K562 (cell line): ENCODE data around the gene BBX. TPM values are rescaled to one million over a fixed set of nuclear protein-coding genes. Genes with fewer than 3 reads are reported as not detected.

Source experiments
- ATAC-seq: fragments of 200-7000 bp; cut with Tn5 transposase; 3 replicates; pipeline ENCODE4 v1.9.1; 2020; ENCODE audit warnings: moderate library complexity
- BruUV-seq: library from RNA; stranded (reverse); fragments of 400-500 nt; replicated peaks from 2 replicates; lab custom pipeline; 2021; lab: Mats Ljungman, UMichigan
- CTCF ChIA-PET: fragments of 300-600 bp; formaldehyde crosslinking; extraction: SDS; loops from one replicate; lab custom pipeline; 2021; ENCODE audit warnings: low intra/inter-chr PET ratio; lab: Yijun Ruan, JAX
- POLR2A ChIA-PET: fragments of 300-600, 350-650 bp; sonication (Branson Sonifier 250); formaldehyde crosslinking; extraction: SDS; loops from one replicate; lab custom pipeline; 2021; ENCODE audit warnings: antibody characterized with exemption, inconsistent platforms; lab: Yijun Ruan, JAX
- DNase-seq, 4 experiments: peaks; one replicate each; pipeline versions ENCODE4 v3.0.0 to v3.0.0-alpha.2; 2011 to 2018; ENCODE audit warnings: low spot score in 3 of 4, mixed read lengths in 3 of 4; ENCODE audit errors: extremely low read depth in 1 of 4
- FAIRE-seq: peaks from 2 replicates; lab custom pipeline; 2011; peaks lifted over from hg19 to GRCh38; lab: Jason Lieb, UNC
- H2AFZ ChIP-seq: 2 replicates; pipeline ENCODE4 v1.6.0; 2011; ENCODE audit warnings: low read depth, low read length, control low read depth, inconsistent platforms
- H3K27ac ChIP-seq: fragments of 200-600 bp; 3 replicates; pipeline ENCODE4 v1.8.0; 2011; ENCODE audit warnings: low read depth, mild to moderate bottlenecking, control low read depth, inconsistent platforms, low read length, moderate library complexity, mixed read lengths; ENCODE audit errors: extremely low read depth
- H3K27me3 ChIP-seq, 2 experiments: fragments of 300-600 bp in 1 of 2; 2 replicates in 1 of 2; 3 replicates in 1 of 2; pipeline versions ENCODE4 v1.6.0 to v1.8.0; 2011; ENCODE audit warnings: inconsistent platforms in 2 of 2, low read length in 2 of 2, mild to moderate bottlenecking in 1 of 2, mixed read lengths in 1 of 2, moderate library complexity in 1 of 2; ENCODE audit not compliant: control insufficient read depth in 2 of 2, insufficient read depth in 2 of 2
- H3K36me3 ChIP-seq: fragments of 300-600 bp; 3 replicates; pipeline ENCODE4 v1.8.0; 2011; ENCODE audit warnings: mild to moderate bottlenecking, low read length, inconsistent platforms; ENCODE audit not compliant: control insufficient read depth, insufficient read depth
- H3K4me1 ChIP-seq, 2 experiments: fragments of 200-600 bp in 1 of 2; replicated peaks in 1 of 2; 2 replicates in 1 of 2; 3 replicates in 1 of 2; pipeline versions ENCODE4 v1.5.1 to v1.8.0; 2011; ENCODE audit warnings: inconsistent platforms in 2 of 2, low read length in 2 of 2, mild to moderate bottlenecking in 1 of 2, mixed read lengths in 1 of 2, moderate library complexity in 1 of 2; ENCODE audit not compliant: control insufficient read depth in 2 of 2, insufficient read depth in 2 of 2
- H3K4me2 ChIP-seq: 2 replicates; pipeline ENCODE4 v1.6.1; 2011; ENCODE audit warnings: low read length, control low read depth, inconsistent platforms, mixed read lengths; ENCODE audit not compliant: insufficient read depth
- H3K4me3 ChIP-seq: fragments of 200-600 bp; sonication (generic), shearing (Covaris generic); 2 replicates; pipeline ENCODE4 v1.5.1; 2016; ENCODE audit warnings: control low read depth, inconsistent platforms
- H3K79me2 ChIP-seq: fragments of 200-600 bp; 3 replicates; pipeline ENCODE4 v1.8.0; 2011; ENCODE audit warnings: low read length, inconsistent platforms; ENCODE audit not compliant: control insufficient read depth, insufficient read depth
- H3K9ac ChIP-seq, 2 experiments: 2 replicates each; pipeline versions ENCODE4 v1.6.0 to v1.6.1; 2011; ENCODE audit warnings: low read depth in 2 of 2, low read length in 2 of 2, control low read depth in 1 of 2, inconsistent platforms in 1 of 2, mild to moderate bottlenecking in 1 of 2, mixed read lengths in 1 of 2; ENCODE audit not compliant: insufficient read depth in 1 of 2
- H3K9me1 ChIP-seq: one replicate; pipeline ENCODE4 v1.6.0; 2011; ENCODE audit warnings: inconsistent platforms, mild to moderate bottlenecking, low read length, moderate library complexity; ENCODE audit not compliant: control insufficient read depth, insufficient read depth
- H3K9me3 ChIP-seq: replicated peaks from 2 replicates; pipeline ENCODE4 v1.5.1; 2011; ENCODE audit warnings: low read depth, low read length, inconsistent platforms; ENCODE audit not compliant: control insufficient read depth, insufficient read depth
- H4K20me1 ChIP-seq: replicated peaks from 2 replicates; pipeline ENCODE4 v1.6.1; 2011; ENCODE audit warnings: low read length, inconsistent platforms, mixed read lengths; ENCODE audit not compliant: control insufficient read depth, insufficient read depth
- RREB1 ChIP-seq: fragments of 250-450 bp; sonication (Bioruptor Pico); IDR thresholded peaks from 2 replicates; pipeline ENCODE4 v1.4.0; 2020
- SIN3B ChIP-seq: fragments of 450-650 bp; IDR thresholded peaks from 2 replicates; pipeline ENCODE4 v1.6.1; 2017; ENCODE audit warnings: low read depth, mild to moderate bottlenecking, moderate library complexity
- TFE3 ChIP-seq: fragments of 450-650 bp; formaldehyde crosslinking; IDR thresholded peaks from 2 replicates; pipeline ENCODE4 v1.4.0; 2020; ENCODE audit warnings: mild to moderate bottlenecking, mixed read lengths
- ZBTB11 ChIP-seq, 3 experiments: fragments of 200-800 bp in 1 of 3; fragments of 250-450 bp in 1 of 3; fragments of 450-650 bp in 1 of 3; sonication (Bioruptor Pico) in 1 of 3; sonication (Bioruptor generic) in 1 of 3; formaldehyde crosslinking in 1 of 3; IDR thresholded peaks; 2 replicates each; pipeline versions ENCODE4 v1.6.1 to v1.8.0; 2016 to 2022; ENCODE audit warnings: mild to moderate bottlenecking in 2 of 3, missing genetic modification characterization in 2 of 3, missing compliant biosample characterization in 1 of 3, moderate library complexity in 1 of 3
- ZBTB33 ChIP-seq: sonication (generic); formaldehyde crosslinking; IDR thresholded peaks from 2 replicates; pipeline ENCODE4 v1.8.1; 2023; ENCODE audit warnings: mild to moderate bottlenecking, missing genetic modification reagents
- ZNF143 ChIP-seq: sonication (generic); formaldehyde crosslinking; IDR thresholded peaks from 2 replicates; pipeline ENCODE4 v1.9.0; 2022; ENCODE audit warnings: mild to moderate bottlenecking, missing genetic modification reagents
- ZNF324 ChIP-seq: fragments of 250-450 bp; sonication (Bioruptor Pico); IDR thresholded peaks from 2 replicates; pipeline ENCODE4 v1.4.0; 2020; ENCODE audit warnings: mild to moderate bottlenecking
- ZNF584 ChIP-seq: fragments of 200-800 bp; sonication (Bioruptor generic); IDR thresholded peaks from 2 replicates; pipeline ENCODE4 v1.6.1; 2016; ENCODE audit warnings: low read depth, mild to moderate bottlenecking, missing genetic modification characterization, missing compliant biosample characterization
- ZNF764 ChIP-seq: fragments of 250-450 bp; sonication (Bioruptor Pico); IDR thresholded peaks from 2 replicates; pipeline ENCODE4 v1.4.0; 2020; ENCODE audit warnings: low read depth, mild to moderate bottlenecking, moderate library complexity
- WGBS: fragments of 100-300 bp; shearing (Covaris generic); methylation state at CpG from one replicate; pipeline ENCODE4 v1.1.6; 2016; ENCODE audit warnings: low coverage, mixed read lengths; ENCODE audit not compliant: insufficient coverage; ENCODE audit errors: missing lambda C conversion rate; 5-methylcytosine and 5-hydroxymethylcytosine counted together
- in situ Hi-C: fragments of 300-500 bp; cut with MboI; formaldehyde crosslinking; loops from 4 replicates; pipeline ENCODE4 v1.15.0; 2018; ENCODE audit warnings: inconsistent platforms, mixed read lengths
- intact Hi-C: fragments of 100-400 bp; cut with micrococcal nuclease; formaldehyde crosslinking; loops from 2 replicates; pipeline ENCODE4 v1.14.2; 2022
- polyA plus RNA-seq, 8 experiments: library from polyadenylated mRNA; depleted of rRNA in 4 of 8; stranded (reverse) in 5 of 8; unstranded in 3 of 8; fragments of >200 nt; fragmentation: Nextera tagmentation in 2 of 8; fragmentation: Illumina TruSeq in 1 of 8; extraction: Ambion mirVana in 2 of 8; extraction: Trizol in 1 of 8; gene quantifications; 2 replicates each; pipeline versions ENCODE4 v1.2.1 to v1.2.3, GENCODE V29; 2011 to 2014; ENCODE audit warnings: inconsistent platforms in 1 of 8, missing spikeins in 1 of 8
- total RNA-seq, 7 experiments: library from RNA; depleted of rRNA in 6 of 7; stranded (reverse); fragments of >200 nt in 6 of 7; fragmentation: Illumina TruSeq in 2 of 7; extraction: Trizol in 2 of 7; gene quantifications; 2 replicates each; pipeline versions ENCODE4 v1.2.1 to v1.2.3, GENCODE V29; 2011 to 2021; ENCODE audit warnings: low replicate concordance in 1 of 7

The BBX gene
- total and polyA plus RNA-seq, 9 of the 15 experiments (the other 6 are each of a cell fraction or from before 2014, with no cell fraction given) = 4.9 to 19.5 (median 11.8) TPM

GRCh38 chr3:107506458-107506857 is 16.3 kb upstream of the BBX start:
- no TSS peak for BruUV-seq
- in situ Hi-C loops = no loop called here
- Histone ChIP-seq H3K79me2 (no peaks in the 10 kb centered on the region), H3K9me3 (no peaks in the 10 kb centered on the region; the same call in 1 of the 2 replicates), H3K9me1 (no peaks in the 10 kb centered on the region), H2AFZ (no peak overlapping the region), H3K27me3 (no peaks in the 10 kb centered on the region), H3K9ac (no peak overlapping the region), H3K27ac (no peak overlapping the region), H3K4me2 (no peak overlapping the region), H3K4me3 (no peak overlapping the region), H4K20me1 (no peaks in the 10 kb centered on the region), H3K36me3 (no peaks in the 10 kb centered on the region), H3K4me1 (no peaks in the 10 kb centered on the region)
- WGBS = 0% methylated on average over 2 of the region's 2 CpGs
- intact Hi-C loops = no loop called here
- CTCF ChIA-PET = no interaction called here
- DNase-seq (no peak), FAIRE-seq (no peak), ATAC-seq (no peak)
- POLR2A ChIA-PET = no interaction called here
- no peak for TF ChIP-seq ZBTB33
- no peak for TF ChIP-seq ZNF584
- no peak for TF ChIP-seq ZNF143 (CRISPR knock-in tag)
- no peak for TF ChIP-seq ZNF764 (CRISPR knock-in tag)
- no peak for TF ChIP-seq ZBTB11 (CRISPR knock-in tag; IDR thresholded peaks at IDR 0.05)
- TF ChIP-seq RREB1 (CRISPR knock-in tag) = no peak
- TF ChIP-seq SIN3B = no peak
- no peak for TF ChIP-seq TFE3 (CRISPR knock-in tag)
- TF ChIP-seq ZNF324 (CRISPR knock-in tag) = no peak
